ENCODE data around the gene ADARB2. TPM values are rescaled to one million over a fixed set of nuclear protein-coding genes. Genes with fewer than 3 reads are reported as not detected.

Gene ADARB2
- total RNA-seq, 1 donor from 2014 or later: 1.8 TPM

DNA sequence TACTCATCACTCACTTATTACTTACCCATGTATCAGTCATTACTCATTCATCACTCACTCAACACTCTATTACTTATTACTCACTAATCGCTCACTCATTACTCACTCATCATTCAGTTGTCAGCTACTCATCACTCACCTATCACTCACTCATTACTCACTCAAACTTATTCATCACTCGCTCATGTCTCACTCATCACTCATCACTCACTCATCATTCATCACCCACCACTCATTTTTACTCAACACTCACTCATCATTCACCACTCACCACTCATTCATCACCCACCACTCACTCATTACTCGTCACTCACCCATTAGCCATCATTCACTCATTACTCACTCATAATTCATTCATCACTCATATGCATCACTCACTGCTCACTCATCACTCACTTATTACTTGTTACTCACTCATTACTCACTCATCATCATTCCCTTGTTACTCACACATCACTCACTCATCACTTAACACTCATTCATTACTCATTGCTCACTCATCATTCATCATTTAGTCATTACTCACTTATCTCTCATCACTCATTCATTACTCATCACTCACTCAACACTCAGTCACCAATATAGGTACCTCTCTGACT lies 237.9 kb downstream of the ADARB2 start:
- Mint-ChIP-seq H3K4me1 (no peaks in the 10 kb centered on the region), H3K9me3 (peaks cover 3% of the 10 kb centered on the region), H3K4me3 (no peak overlapping the region), H3K36me3 (ENCODE audit: low read depth) (no peaks in the 10 kb centered on the region), H3K27ac (ENCODE audit: unreplicated experiment) (no peak overlapping the region), H3K27me3 (ENCODE audit: low read depth) (no peaks in the 10 kb centered on the region)
- no peak for DNase-seq (ENCODE audit: low read depth, low spot score)
- TF ChIP-seq CTCF (conservative IDR thresholded peaks at IDR 0.05): no peak

GRCh38 chr10:1498746-1499358 lies 238.5 kb downstream of the ADARB2 start:
- no peak for DNase-seq (ENCODE audit: low read depth, low spot score)
- Mint-ChIP-seq H3K4me3 (no peak overlapping the region), H3K27me3 (ENCODE audit: low read depth) (no peaks in the 10 kb centered on the region), H3K36me3 (ENCODE audit: low read depth) (no peaks in the 10 kb centered on the region), H3K4me1 (no peaks in the 10 kb centered on the region), H3K27ac (ENCODE audit: unreplicated experiment) (no peak overlapping the region), H3K9me3 (peaks cover 3% of the 10 kb centered on the region)
- TF ChIP-seq CTCF (conservative IDR thresholded peaks at IDR 0.05): no peak

- no peak for TF ChIP-seq CTCF (conservative IDR thresholded peaks at IDR 0.05)
- H3K9me3 Mint-ChIP-seq: no peaks in the 10 kb centered on the region
- DNase-seq (ENCODE audit: low read depth, low spot score): no peak
- H3K36me3 Mint-ChIP-seq (ENCODE audit: low read depth): no peaks in the 10 kb centered on the region
- H3K27me3 Mint-ChIP-seq (ENCODE audit: low read depth): no peaks in the 10 kb centered on the region
- peaks cover 4% of the 10 kb centered on the region for H3K4me1 Mint-ChIP-seq
- H3K4me3 Mint-ChIP-seq: no peak overlapping the region
- H3K27ac Mint-ChIP-seq (ENCODE audit: unreplicated experiment): no peak overlapping the region
These were observed 241.3 kb downstream of the ADARB2 start for GRCh38 chr10:1495915-1496517.

DNA sequence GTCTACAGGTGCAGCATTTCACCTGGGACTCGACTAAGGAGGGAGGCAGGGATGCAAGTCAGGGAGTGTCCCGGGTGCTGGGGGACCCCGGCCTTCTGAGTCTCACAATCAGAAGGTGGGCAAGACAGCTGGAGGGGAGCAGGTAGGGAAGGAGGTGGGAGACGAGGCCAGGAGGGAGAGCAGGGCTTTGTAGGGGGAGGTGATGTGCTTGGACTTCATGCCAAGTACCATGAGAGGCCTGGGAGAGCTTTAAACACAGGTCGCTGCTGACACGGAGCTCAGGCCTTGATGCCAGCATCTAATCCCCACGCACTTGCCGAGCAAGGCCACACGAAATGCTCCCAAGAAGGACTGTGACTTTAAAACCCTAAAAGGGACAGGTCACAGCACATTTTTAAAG lies 244.7 kb downstream of the ADARB2 start:
- Mint-ChIP-seq H3K4me1 (peaks cover 4% of the 10 kb centered on the region), H3K27ac (ENCODE audit: unreplicated experiment) (no peak overlapping the region), H3K9me3 (no peaks in the 10 kb centered on the region), H3K27me3 (ENCODE audit: low read depth) (no peaks in the 10 kb centered on the region), H3K4me3 (no peak overlapping the region), H3K36me3 (ENCODE audit: low read depth) (peaks cover under 1% of the 10 kb centered on the region)
- DNase-seq (ENCODE audit: low read depth, low spot score): no peak
- TF ChIP-seq CTCF (conservative IDR thresholded peaks at IDR 0.05): no peak

- H3K9me3 Mint-ChIP-seq: no peaks in the 10 kb centered on the region
- no peak for DNase-seq (ENCODE audit: low read depth, low spot score)
- TF ChIP-seq CTCF (conservative IDR thresholded peaks at IDR 0.05): no peak
- no peaks in the 10 kb centered on the region for H3K27me3 Mint-ChIP-seq (ENCODE audit: low read depth)
- H3K27ac Mint-ChIP-seq (ENCODE audit: unreplicated experiment): peak overlapping the region; percentile 5
- no peak overlapping the region for H3K4me3 Mint-ChIP-seq
- peaks cover 4% of the 10 kb centered on the region for H3K4me1 Mint-ChIP-seq
- H3K36me3 Mint-ChIP-seq (ENCODE audit: low read depth): peaks cover 2% of the 10 kb centered on the region
These were observed 245.4 kb downstream of the ADARB2 start for GRCh38 chr10:1491901-1492300.
